ENCODE results near the gene IPMK.

- no peak for TF ChIP-seq HOXC10 (CRISPR knock-in tag; IDR thresholded peaks at IDR 0.05)
- TF ChIP-seq ZNF416 (tag by site-specific recombination; IDR thresholded peaks at IDR 0.05) = no peak
- no peak for TF ChIP-seq KLF7 (tag by site-specific recombination; IDR thresholded peaks at IDR 0.05; ENCODE audit: borderline replicate concordance)
- no peak for TF ChIP-seq ZEB2 (tag by site-specific recombination; IDR thresholded peaks at IDR 0.05)
- TF ChIP-seq ZNF433 (tag by site-specific recombination; IDR thresholded peaks at IDR 0.05; ENCODE audit: low read depth) = no peak
- TF ChIP-seq REPIN1 (tag by site-specific recombination; IDR thresholded peaks at IDR 0.05; ENCODE audit: low read depth) = no peak
- TF ChIP-seq, protein P1, sequence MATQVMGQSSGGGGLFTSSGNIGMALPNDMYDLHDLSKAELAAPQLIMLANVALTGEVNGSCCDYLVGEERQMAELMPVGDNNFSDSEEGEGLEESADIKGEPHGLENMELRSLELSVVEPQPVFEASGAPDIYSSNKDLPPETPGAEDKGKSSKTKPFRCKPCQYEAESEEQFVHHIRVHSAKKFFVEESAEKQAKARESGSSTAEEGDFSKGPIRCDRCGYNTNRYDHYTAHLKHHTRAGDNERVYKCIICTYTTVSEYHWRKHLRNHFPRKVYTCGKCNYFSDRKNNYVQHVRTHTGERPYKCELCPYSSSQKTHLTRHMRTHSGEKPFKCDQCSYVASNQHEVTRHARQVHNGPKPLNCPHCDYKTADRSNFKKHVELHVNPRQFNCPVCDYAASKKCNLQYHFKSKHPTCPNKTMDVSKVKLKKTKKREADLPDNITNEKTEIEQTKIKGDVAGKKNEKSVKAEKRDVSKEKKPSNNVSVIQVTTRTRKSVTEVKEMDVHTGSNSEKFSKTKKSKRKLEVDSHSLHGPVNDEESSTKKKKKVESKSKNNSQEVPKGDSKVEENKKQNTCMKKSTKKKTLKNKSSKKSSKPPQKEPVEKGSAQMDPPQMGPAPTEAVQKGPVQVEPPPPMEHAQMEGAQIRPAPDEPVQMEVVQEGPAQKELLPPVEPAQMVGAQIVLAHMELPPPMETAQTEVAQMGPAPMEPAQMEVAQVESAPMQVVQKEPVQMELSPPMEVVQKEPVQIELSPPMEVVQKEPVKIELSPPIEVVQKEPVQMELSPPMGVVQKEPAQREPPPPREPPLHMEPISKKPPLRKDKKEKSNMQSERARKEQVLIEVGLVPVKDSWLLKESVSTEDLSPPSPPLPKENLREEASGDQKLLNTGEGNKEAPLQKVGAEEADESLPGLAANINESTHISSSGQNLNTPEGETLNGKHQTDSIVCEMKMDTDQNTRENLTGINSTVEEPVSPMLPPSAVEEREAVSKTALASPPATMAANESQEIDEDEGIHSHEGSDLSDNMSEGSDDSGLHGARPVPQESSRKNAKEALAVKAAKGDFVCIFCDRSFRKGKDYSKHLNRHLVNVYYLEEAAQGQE (tag by site-specific recombination; IDR thresholded peaks at IDR 0.05) = no peak
Measured at GRCh38 chr10:58265249-58265648, 2.4 kb downstream of the IPMK start.

Data from HEK293 (cell line).